Upper lobe of right lung (tissue), 1 donor: ENCODE measurements around the gene TANC1. TPM values are rescaled to one million over a fixed set of nuclear protein-coding genes. Genes with fewer than 3 reads are reported as not detected.

ENCODE experiments used
- ATAC-seq: fragments of 200-7000 bp; cut with Tn5 transposase; one replicate; pipeline ENCODE4 v1.9.1; 2020; ENCODE audit warnings: mild to moderate bottlenecking, moderate library complexity
- DNase-seq: peaks from one replicate; pipeline ENCODE4 v3.0.0-alpha.2; 2020
- H3K27ac ChIP-seq: fragments of 200-600 bp; one replicate; pipeline ENCODE4 v1.8.0; 2022
- H3K27me3 ChIP-seq: fragments of 200-600 bp; one replicate; pipeline ENCODE4 v1.8.0; 2022; ENCODE audit warnings: mild to moderate bottlenecking
- H3K36me3 ChIP-seq: fragments of 200-600 bp; one replicate; pipeline ENCODE4 v1.8.0; 2022
- H3K4me1 ChIP-seq: fragments of 200-600 bp; one replicate; pipeline ENCODE4 v1.8.0; 2022
- H3K4me3 ChIP-seq: fragments of 200-600 bp; one replicate; pipeline ENCODE4 v1.8.0; 2022; ENCODE audit warnings: mild to moderate bottlenecking
- H3K9me3 ChIP-seq: fragments of 200-600 bp; one replicate; pipeline ENCODE4 v1.8.0; 2022
- CTCF ChIP-seq: fragments of 200-600 bp; IDR thresholded peaks from one replicate; pipeline ENCODE4 v1.8.0; 2022; ENCODE audit warnings: antibody characterized with exemption
- intact Hi-C: fragments of 100-400 bp; cut with DNase I; formaldehyde crosslinking; loops from one replicate; pipeline ENCODE4 v1.11.0; 2022
- total RNA-seq: library from RNA; stranded (reverse); fragmentation: NEBNext Ultra II Directional; extraction: Animal tissue kit (Norgen Biotek cat#: 25700); gene quantifications from one replicate; pipeline ENCODE4 v1.2.1, GENCODE V29; 2021
- donor health status: DM: no; HTN: yes; CAD: no; lungs with severe emphysema.

Gene TANC1
- total RNA-seq, 1 donor from 2014 or later, result 60.4 TPM

- H3K4me1 ChIP-seq, result peaks cover 69% of the 10 kb centered on the region
- no peak for TF ChIP-seq CTCF
- peak; percentile 72 for ATAC-seq
Observed at GRCh38 chr2:159153463-159153862, 185.0 kb downstream of the TANC1 start.

GRCh38 chr2:159153951-159154350 is 185.5 kb downstream of the TANC1 start:
- Histone ChIP-seq H3K4me3 (no peak overlapping the region), H3K27me3 (no peaks in the 10 kb centered on the region), H3K9me3 (no peaks in the 10 kb centered on the region), H3K27ac (peak overlapping the region; percentile 44), H3K4me1 (peaks cover 68% of the 10 kb centered on the region), H3K36me3 (peaks cover 9% of the 10 kb centered on the region)
- intact Hi-C loops, result no loop called here
- no peak for ATAC-seq
- DNase-seq, result no peak
- no peak for TF ChIP-seq CTCF

More at GRCh38 chr2:159153463-159153862, 185.0 kb downstream of the TANC1 start:
- H3K36me3 ChIP-seq, result peaks cover 5% of the 10 kb centered on the region
- H3K27me3 ChIP-seq, result no peaks in the 10 kb centered on the region
- no peak for DNase-seq
- no peak overlapping the region for H3K4me3 ChIP-seq
- intact Hi-C loops, result no loop called here
- no peaks in the 10 kb centered on the region for H3K9me3 ChIP-seq
- peak overlapping the region; percentile 44 for H3K27ac ChIP-seq

GRCh38 chr2:159154366-159154765 is 185.9 kb downstream of the TANC1 start:
- H3K27me3 ChIP-seq, result no peaks in the 10 kb centered on the region
- H3K4me3 ChIP-seq, result no peak overlapping the region
- peak overlapping the region; percentile 44 for H3K27ac ChIP-seq
- peaks cover 66% of the 10 kb centered on the region for H3K4me1 ChIP-seq
- no peaks in the 10 kb centered on the region for H3K9me3 ChIP-seq
- intact Hi-C loops, result no loop called here
- TF ChIP-seq CTCF, result no peak
- H3K36me3 ChIP-seq, result peaks cover 9% of the 10 kb centered on the region
- no peak for DNase-seq
- no peak for ATAC-seq

- no peak overlapping the region for H3K4me3 ChIP-seq
- ATAC-seq, result peak; percentile 94
- no peak for TF ChIP-seq CTCF
Observed at GRCh38 chr2:159155320-159155719, 186.9 kb downstream of the TANC1 start.

GRCh38 chr2:159155791-159156190 is 187.4 kb downstream of the TANC1 start:
- no peak overlapping the region for H3K4me3 ChIP-seq

More at GRCh38 chr2:159155320-159155719, 186.9 kb downstream of the TANC1 start:
- Histone ChIP-seq H3K27me3 (no peaks in the 10 kb centered on the region), H3K9me3 (no peaks in the 10 kb centered on the region), H3K27ac (peak overlapping the region; percentile 44), H3K4me1 (peaks cover 61% of the 10 kb centered on the region), H3K36me3 (peaks cover 9% of the 10 kb centered on the region)
- DNase-seq, result peak; percentile 78
- intact Hi-C loops, result no loop called here

More at GRCh38 chr2:159155791-159156190, 187.4 kb downstream of the TANC1 start:
- Histone ChIP-seq H3K9me3 (no peaks in the 10 kb centered on the region), H3K4me1 (peaks cover 61% of the 10 kb centered on the region), H3K27ac (peak overlapping the region; percentile 44), H3K36me3 (peaks cover 9% of the 10 kb centered on the region), H3K27me3 (no peaks in the 10 kb centered on the region)
- intact Hi-C loops, result no loop called here
- ATAC-seq (no peak), DNase-seq (no peak)
- no peak for TF ChIP-seq CTCF
